SJSA1 (cell line): ENCODE data around the gene UBE2H. TPM values are rescaled to one million over a fixed set of nuclear protein-coding genes. Genes with fewer than 3 reads are reported as not detected.

Source experiments
- DNase-seq, 2 experiments: peaks; one replicate each; pipeline ENCODE4 v3.0.0-alpha.2; 2015 to 2020; ENCODE audit warnings: low spot score in 2 of 2, low read depth in 1 of 2
- H3K27ac ChIP-seq: fragments of 250-450 bp; sonication (Bioruptor Pico); 2 replicates; pipeline ENCODE4 v1.5.1; 2020; ENCODE audit warnings: mild to moderate bottlenecking, moderate library complexity
- H3K27me3 ChIP-seq: fragments of 250-450 bp; sonication (Bioruptor Pico); replicated peaks from 2 replicates; pipeline ENCODE4 v1.5.1; 2020; ENCODE audit warnings: mild to moderate bottlenecking, moderate library complexity
- H3K36me3 ChIP-seq: fragments of 250-450 bp; sonication (Bioruptor Pico); 2 replicates; pipeline ENCODE4 v1.5.1; 2020; ENCODE audit warnings: mild to moderate bottlenecking
- H3K4me1 ChIP-seq: fragments of 250-450 bp; sonication (Bioruptor Pico); replicated peaks from 2 replicates; pipeline ENCODE4 v1.6.1; 2021; ENCODE audit warnings: mild to moderate bottlenecking
- H3K4me3 ChIP-seq: fragments of 250-450 bp; sonication (Bioruptor Pico); 2 replicates; pipeline ENCODE4 v1.5.1; 2020; ENCODE audit warnings: mild to moderate bottlenecking
- H3K9me3 ChIP-seq: fragments of 250-450 bp; sonication (Bioruptor Pico); replicated peaks from 2 replicates; pipeline ENCODE4 v1.5.1; 2020; ENCODE audit warnings: mild to moderate bottlenecking
- total RNA-seq: library from RNA; depleted of rRNA; stranded (reverse); fragments of >200 nt; shearing (Covaris generic); gene quantifications from 2 replicates; pipeline ENCODE4 v1.2.3, GENCODE V29; 2014

UBE2H gene
- total RNA-seq, 1 experiment from 2014 or later, result 42.8 TPM

- Histone ChIP-seq H3K9me3 (no peaks in the 10 kb centered on the region), H3K4me1 (peaks cover 46% of the 10 kb centered on the region), H3K27ac (no peak overlapping the region), H3K4me3 (no peak overlapping the region), H3K27me3 (no peaks in the 10 kb centered on the region), H3K36me3 (peaks cover 11% of the 10 kb centered on the region)
- DNase-seq, result no peak
Observed at GRCh38 chr7:129946282-129946681, 6.5 kb downstream of the UBE2H start.

GRCh38 chr7:129943352-129943751, 9.4 kb downstream of the UBE2H start:
- no peak for DNase-seq
- no peak overlapping the region for H3K4me3 ChIP-seq
- no peaks in the 10 kb centered on the region for H3K9me3 ChIP-seq
- H3K27ac ChIP-seq, result no peak overlapping the region
- no peaks in the 10 kb centered on the region for H3K27me3 ChIP-seq
- peaks cover 22% of the 10 kb centered on the region for H3K36me3 ChIP-seq
- H3K4me1 ChIP-seq, result peaks cover 19% of the 10 kb centered on the region

- no peak for DNase-seq
- H3K4me3 ChIP-seq, result no peak overlapping the region
- peaks cover 26% of the 10 kb centered on the region for H3K36me3 ChIP-seq
- H3K27me3 ChIP-seq, result no peaks in the 10 kb centered on the region
- H3K27ac ChIP-seq, result no peak overlapping the region
- no peaks in the 10 kb centered on the region for H3K9me3 ChIP-seq
- H3K4me1 ChIP-seq, result no peaks in the 10 kb centered on the region
Observed at GRCh38 chr7:129940329-129940728, 12.4 kb downstream of the UBE2H start.

- Histone ChIP-seq H3K4me1 (no peaks in the 10 kb centered on the region), H3K36me3 (peaks cover 26% of the 10 kb centered on the region), H3K9me3 (no peaks in the 10 kb centered on the region), H3K27me3 (no peaks in the 10 kb centered on the region), H3K4me3 (no peak overlapping the region), H3K27ac (no peak overlapping the region)
- no peak for DNase-seq
Observed at GRCh38 chr7:129939881-129940280, 12.9 kb downstream of the UBE2H start.

GRCh38 chr7:129933627-129934026, 19.1 kb downstream of the UBE2H start:
- no peak overlapping the region for H3K4me3 ChIP-seq
- H3K36me3 ChIP-seq, result peaks cover 20% of the 10 kb centered on the region
- no peaks in the 10 kb centered on the region for H3K27me3 ChIP-seq
- H3K9me3 ChIP-seq, result no peaks in the 10 kb centered on the region
- no peaks in the 10 kb centered on the region for H3K4me1 ChIP-seq
- no peak for DNase-seq
- no peak overlapping the region for H3K27ac ChIP-seq

- Histone ChIP-seq H3K4me3 (no peak overlapping the region), H3K27ac (no peak overlapping the region), H3K36me3 (peaks cover 23% of the 10 kb centered on the region), H3K9me3 (no peaks in the 10 kb centered on the region), H3K27me3 (no peaks in the 10 kb centered on the region), H3K4me1 (no peaks in the 10 kb centered on the region)
- DNase-seq, result no peak
Observed at GRCh38 chr7:129926618-129927017, 26.1 kb downstream of the UBE2H start.

- Histone ChIP-seq H3K27me3 (no peaks in the 10 kb centered on the region), H3K4me1 (no peaks in the 10 kb centered on the region), H3K36me3 (peaks cover 23% of the 10 kb centered on the region), H3K27ac (no peak overlapping the region), H3K9me3 (no peaks in the 10 kb centered on the region), H3K4me3 (no peak overlapping the region)
- DNase-seq, result no peak
Observed at GRCh38 chr7:129925416-129926002, 27.3 kb downstream of the UBE2H start.

- no peak overlapping the region for H3K4me3 ChIP-seq
- no peaks in the 10 kb centered on the region for H3K27me3 ChIP-seq
- H3K36me3 ChIP-seq, result peaks cover 25% of the 10 kb centered on the region
- no peaks in the 10 kb centered on the region for H3K9me3 ChIP-seq
- DNase-seq, result no peak
- no peak overlapping the region for H3K27ac ChIP-seq
- no peaks in the 10 kb centered on the region for H3K4me1 ChIP-seq
Observed at GRCh38 chr7:129924602-129925001, 28.2 kb downstream of the UBE2H start.

GRCh38 chr7:129923709-129924108, 29.1 kb downstream of the UBE2H start:
- Histone ChIP-seq H3K4me1 (no peaks in the 10 kb centered on the region), H3K9me3 (no peaks in the 10 kb centered on the region), H3K27ac (no peak overlapping the region), H3K36me3 (peaks cover 26% of the 10 kb centered on the region), H3K27me3 (no peaks in the 10 kb centered on the region), H3K4me3 (no peak overlapping the region)
- DNase-seq, result no peak

GRCh38 chr7:129919492-129919891, 33.3 kb downstream of the UBE2H start:
- Histone ChIP-seq H3K9me3 (no peaks in the 10 kb centered on the region), H3K4me1 (no peaks in the 10 kb centered on the region), H3K27ac (no peak overlapping the region), H3K36me3 (peaks cover 11% of the 10 kb centered on the region), H3K4me3 (no peak overlapping the region), H3K27me3 (no peaks in the 10 kb centered on the region)
- DNase-seq, result no peak

GRCh38 chr7:129918922-129919321, 33.8 kb downstream of the UBE2H start:
- H3K9me3 ChIP-seq, result no peaks in the 10 kb centered on the region
- no peak for DNase-seq
- no peaks in the 10 kb centered on the region for H3K27me3 ChIP-seq
- H3K36me3 ChIP-seq, result peaks cover 12% of the 10 kb centered on the region
- H3K27ac ChIP-seq, result no peak overlapping the region
- no peaks in the 10 kb centered on the region for H3K4me1 ChIP-seq
- H3K4me3 ChIP-seq, result no peak overlapping the region

- H3K27me3 ChIP-seq, result no peaks in the 10 kb centered on the region
- H3K4me3 ChIP-seq, result no peak overlapping the region
- no peaks in the 10 kb centered on the region for H3K4me1 ChIP-seq
- no peak overlapping the region for H3K27ac ChIP-seq
- H3K9me3 ChIP-seq, result no peaks in the 10 kb centered on the region
- DNase-seq, result no peak
- peaks cover 14% of the 10 kb centered on the region for H3K36me3 ChIP-seq
Observed at GRCh38 chr7:129917934-129918333, 34.8 kb downstream of the UBE2H start.

GRCh38 chr7:129914536-129915272, 38.1 kb downstream of the UBE2H start:
- Histone ChIP-seq H3K36me3 (peaks cover 24% of the 10 kb centered on the region), H3K4me3 (no peak overlapping the region), H3K27me3 (no peaks in the 10 kb centered on the region), H3K9me3 (no peaks in the 10 kb centered on the region), H3K4me1 (no peaks in the 10 kb centered on the region), H3K27ac (no peak overlapping the region)
- no peak for DNase-seq

GRCh38 chr7:129913428-129913827, 39.3 kb downstream of the UBE2H start:
- peaks cover 25% of the 10 kb centered on the region for H3K36me3 ChIP-seq
- no peak overlapping the region for H3K27ac ChIP-seq
- no peaks in the 10 kb centered on the region for H3K4me1 ChIP-seq
- no peak for DNase-seq
- no peaks in the 10 kb centered on the region for H3K27me3 ChIP-seq
- H3K4me3 ChIP-seq, result no peak overlapping the region
- H3K9me3 ChIP-seq, result no peaks in the 10 kb centered on the region
